VCaP (cell line): ENCODE results near the gene AP3D1.
A peak's percentile ranks its signal among the peaks of the same experiment; 100 is the strongest.
"Not testable (repeated sequence)": the region's sequence is repeated elsewhere in the genome, so short reads cannot be mapped to it uniquely, and the experiment has no call there.

Source experiments
- H3K27ac ChIP-seq: fragments of 450-650 bp; 2 replicates; pipeline ENCODE4 v1.5.1; 2017
- CTCF ChIP-seq: fragments of 450-650 bp; conservative IDR thresholded peaks from 2 replicates; pipeline ENCODE4 v1.5.1; 2017; ENCODE audit warnings: mild to moderate bottlenecking, moderate library complexity

Gene AP3D1

DNA sequence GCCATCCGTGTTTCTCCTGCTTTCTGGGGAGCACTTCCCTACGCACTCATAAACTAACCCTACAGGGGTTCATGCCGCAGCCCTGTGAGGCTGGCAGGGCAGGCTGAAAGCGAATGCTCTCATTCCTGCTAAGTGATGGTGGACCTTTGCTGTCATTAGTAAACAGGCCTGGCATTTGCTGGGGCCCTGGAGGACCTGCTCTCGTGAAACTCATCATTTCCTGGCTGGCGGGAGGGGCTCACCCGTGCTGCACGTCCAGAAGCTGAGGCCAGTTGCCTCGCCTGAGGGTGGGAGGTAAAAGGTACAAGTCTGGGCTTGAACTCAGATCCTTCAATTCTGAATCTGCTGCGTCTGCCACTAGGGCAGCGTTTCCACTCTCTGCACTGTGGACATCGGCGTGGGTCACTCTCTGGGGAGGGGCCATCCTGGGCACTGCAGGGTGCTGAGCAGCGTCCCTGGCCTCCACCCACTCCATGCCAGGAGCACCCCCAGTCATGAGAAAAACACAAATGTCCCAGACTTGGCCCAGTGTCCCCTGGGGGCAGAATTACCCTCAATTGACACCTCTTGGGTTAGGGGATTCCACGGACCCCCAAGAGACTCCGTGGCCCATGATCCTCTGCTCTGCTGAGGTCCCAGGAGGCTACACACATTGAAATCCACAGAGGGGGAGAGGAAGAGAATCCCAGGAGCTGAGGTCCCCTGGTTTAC, 62.2 kb downstream of the AP3D1 start:
- TF ChIP-seq CTCF = no peak
- H3K27ac ChIP-seq = no peak overlapping the region

GRCh38 chr19:2087621-2088100, 63.7 kb downstream of the AP3D1 start:
- TF ChIP-seq CTCF = no peak
- no peak overlapping the region for H3K27ac ChIP-seq

GRCh38 chr19:2086695-2087620, 64.4 kb downstream of the AP3D1 start:
- H3K27ac ChIP-seq = not testable (repeated sequence)

GRCh38 chr19:2084993-2085720, 66.2 kb downstream of the AP3D1 start:
- no peak for TF ChIP-seq CTCF
- no peak overlapping the region for H3K27ac ChIP-seq

DNA sequence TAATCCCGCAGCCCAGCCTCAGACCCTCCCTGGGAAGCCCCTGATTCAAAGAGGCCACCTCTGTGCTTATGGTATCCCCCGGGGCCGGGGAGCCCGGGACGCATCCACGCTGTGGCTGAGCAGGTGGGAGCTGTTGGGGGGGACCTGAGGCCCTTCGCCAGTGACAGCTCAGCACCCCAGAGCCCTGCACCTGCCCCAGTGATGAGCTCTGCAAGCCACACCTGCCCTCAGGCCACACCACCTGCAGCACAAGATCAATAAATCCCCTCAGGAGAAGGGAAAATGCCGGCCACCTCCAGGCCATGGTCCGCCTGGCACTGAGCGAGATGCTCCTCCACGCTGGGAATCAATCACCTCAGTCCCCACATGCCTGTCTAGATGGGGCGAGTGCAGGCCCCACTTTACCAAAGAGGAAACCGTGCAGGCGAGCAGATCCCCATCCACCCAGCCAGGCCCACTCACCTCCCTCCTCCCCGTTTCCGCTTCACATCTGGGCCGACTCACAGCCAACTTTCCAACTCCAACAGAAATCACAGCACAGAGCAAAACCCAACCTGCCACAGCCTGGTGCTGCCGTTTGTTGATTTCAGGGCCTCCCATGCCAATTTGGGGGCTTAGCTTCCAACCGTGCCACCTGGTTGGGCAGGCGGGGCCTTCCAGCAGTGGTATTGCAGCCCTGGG, 68.1 kb downstream of the AP3D1 start:
- TF ChIP-seq CTCF = no peak
- peak overlapping the region; percentile 9; the same call in 1 of the 2 replicates for H3K27ac ChIP-seq

- no peak overlapping the region for H3K27ac ChIP-seq
- TF ChIP-seq CTCF = no peak
These were observed 69.2 kb downstream of the AP3D1 start for GRCh38 chr19:2081873-2082810.
